HG03175 (cell line): ENCODE results near the gene TMEM63C.
"Not testable (repeated sequence)": the region's sequence is repeated elsewhere in the genome, so short reads cannot be mapped to it uniquely, and the experiment has no call there.

Experiments used
- ATAC-seq: cut with Tn5 transposase; IDR thresholded peaks from one replicate; pipeline ENCODE4 v1.9.1; 2021; ENCODE audit warnings: mild to moderate bottlenecking, moderate library complexity; ENCODE audit not compliant: unreplicated experiment

TMEM63C gene

GRCh38 chr14:77272261-77272660, 90.7 kb downstream of the TMEM63C start:
- no peak for ATAC-seq

GRCh38 chr14:77273796-77274195, 92.2 kb downstream of the TMEM63C start:
- ATAC-seq: no peak

DNA sequence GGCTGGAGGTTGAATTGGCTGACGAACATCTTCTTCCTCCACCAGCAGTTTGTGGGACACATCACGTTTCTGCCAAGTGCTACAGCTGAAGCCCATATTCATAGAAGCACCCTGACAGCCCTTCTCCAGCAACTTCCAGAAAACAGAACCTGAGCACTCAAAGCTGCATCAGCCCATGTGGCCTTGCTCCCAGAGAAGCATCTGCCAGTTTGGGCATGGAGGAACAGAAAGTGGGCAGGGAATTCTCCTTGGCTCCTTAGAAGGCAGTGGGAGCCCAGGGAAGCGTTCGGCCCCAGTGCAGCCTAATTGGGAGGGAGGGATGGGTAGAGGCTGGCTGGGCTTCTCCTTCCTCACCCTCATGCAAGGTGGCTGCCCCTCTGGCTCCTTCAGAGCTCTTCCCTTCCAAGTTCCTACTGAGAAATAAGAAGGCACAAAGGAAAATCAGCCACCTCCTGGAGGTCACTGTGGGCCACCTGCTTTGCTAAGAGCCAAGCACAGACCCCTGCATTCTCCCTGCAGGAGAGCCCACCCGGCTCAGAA, 93.5 kb downstream of the TMEM63C start:
- ATAC-seq: no peak

- no peak for ATAC-seq
Observed at GRCh38 chr14:77275601-77276017, 94.0 kb downstream of the TMEM63C start.

DNA sequence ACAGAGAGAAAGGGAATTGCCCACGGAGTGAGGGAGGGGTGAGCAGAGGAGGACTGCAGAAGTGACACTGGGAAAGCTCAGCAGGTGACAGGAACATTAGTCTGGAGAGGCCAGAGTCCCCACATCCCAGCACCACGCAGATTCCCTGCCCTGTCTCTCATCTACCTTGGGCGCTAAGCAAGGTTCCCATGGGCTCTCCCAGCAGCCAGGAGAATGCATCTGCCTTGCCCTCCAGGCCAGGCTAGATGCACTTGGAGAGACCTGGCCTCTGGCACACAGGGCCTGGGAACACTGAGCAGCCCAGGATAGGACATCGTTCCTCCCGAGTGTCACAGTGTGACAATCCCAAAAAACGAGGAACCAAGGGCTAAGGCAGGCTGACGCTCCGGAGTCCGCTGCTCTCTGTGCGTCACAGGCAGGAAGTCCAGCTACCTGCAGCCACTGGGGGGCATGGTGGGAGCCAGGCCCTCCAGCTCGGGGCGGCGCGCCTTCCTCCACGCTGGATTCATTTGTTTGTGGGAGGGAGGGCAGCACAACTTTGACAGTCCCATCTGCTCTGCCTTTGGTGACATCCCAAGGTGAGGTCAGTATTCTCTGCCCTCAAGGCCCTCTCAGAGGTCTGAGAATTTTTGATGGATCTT, 94.8 kb downstream of the TMEM63C start:
- no peak for ATAC-seq

DNA sequence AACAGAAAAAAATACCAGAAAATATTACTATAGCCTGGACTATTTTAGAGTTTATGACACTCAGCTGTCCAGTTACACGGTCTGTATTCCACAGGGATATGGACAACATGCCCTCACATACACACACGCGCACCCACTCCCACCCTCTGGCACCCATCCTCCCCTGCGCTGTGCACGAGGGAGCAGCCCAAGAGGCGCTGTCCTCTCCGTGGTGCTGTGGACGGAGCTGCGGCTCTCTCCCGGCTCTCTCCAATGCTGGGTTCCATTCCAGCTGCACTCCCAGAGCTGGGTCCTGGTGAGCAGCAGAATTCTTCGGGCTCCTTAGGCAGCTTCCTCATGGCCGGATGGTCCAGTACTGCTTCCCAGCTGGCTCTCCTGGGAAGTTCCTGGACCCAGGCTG, 95.4 kb downstream of the TMEM63C start:
- no peak for ATAC-seq

- no peak for ATAC-seq
Observed at GRCh38 chr14:77278461-77279230, 97.0 kb downstream of the TMEM63C start.

- no peak for ATAC-seq
Observed at GRCh38 chr14:77279719-77280118, 98.1 kb downstream of the TMEM63C start.

DNA sequence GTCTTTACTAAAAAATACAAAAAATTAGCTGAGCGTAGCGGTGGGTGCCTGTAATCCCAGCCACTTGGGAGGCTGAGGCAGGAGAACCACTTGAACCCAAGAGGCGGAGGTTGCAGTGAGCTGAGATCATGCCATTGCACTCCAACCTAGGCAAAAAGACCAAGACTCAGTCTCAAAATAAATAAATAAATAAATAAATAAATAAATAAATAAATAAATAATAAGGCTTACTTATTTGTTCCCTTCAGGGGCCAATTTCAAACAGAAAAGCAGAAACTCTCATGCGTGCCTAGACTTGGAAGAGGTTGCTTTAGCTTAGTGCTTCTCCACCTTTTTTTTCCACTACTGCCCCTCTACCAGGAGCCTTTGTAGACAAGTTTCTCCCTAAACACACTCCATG, 99.3 kb downstream of the TMEM63C start:
- ATAC-seq: not testable (repeated sequence)

DNA sequence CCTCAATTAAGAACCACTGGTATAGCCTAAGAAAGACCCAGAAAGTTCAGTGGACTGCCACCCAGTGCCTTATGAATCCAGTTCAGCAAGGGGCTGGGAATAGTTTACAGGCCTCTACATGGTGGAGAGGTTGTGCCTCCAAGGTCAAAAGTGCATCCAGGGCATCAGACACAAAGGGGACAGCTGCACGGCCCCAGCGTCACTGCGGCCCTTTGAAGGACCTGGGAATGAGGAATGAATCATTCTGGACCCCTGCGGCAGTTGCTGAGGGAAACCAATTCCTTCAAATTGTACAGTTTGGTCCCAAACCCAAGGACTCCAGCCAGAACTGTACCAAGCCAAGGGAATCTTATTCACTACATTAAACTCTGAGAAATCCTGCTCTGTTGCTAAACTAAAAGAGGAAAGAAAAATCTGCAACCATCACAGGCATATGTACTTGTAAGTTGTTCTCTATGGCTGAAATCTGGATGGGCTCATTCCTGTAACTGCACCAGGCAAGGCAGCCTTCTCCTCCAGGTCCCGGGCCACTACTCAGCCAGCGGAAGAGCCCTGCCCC, 100.3 kb downstream of the TMEM63C start:
- ATAC-seq: no peak

GRCh38 chr14:77284066-77284465, 102.5 kb downstream of the TMEM63C start:
- no peak for ATAC-seq

DNA sequence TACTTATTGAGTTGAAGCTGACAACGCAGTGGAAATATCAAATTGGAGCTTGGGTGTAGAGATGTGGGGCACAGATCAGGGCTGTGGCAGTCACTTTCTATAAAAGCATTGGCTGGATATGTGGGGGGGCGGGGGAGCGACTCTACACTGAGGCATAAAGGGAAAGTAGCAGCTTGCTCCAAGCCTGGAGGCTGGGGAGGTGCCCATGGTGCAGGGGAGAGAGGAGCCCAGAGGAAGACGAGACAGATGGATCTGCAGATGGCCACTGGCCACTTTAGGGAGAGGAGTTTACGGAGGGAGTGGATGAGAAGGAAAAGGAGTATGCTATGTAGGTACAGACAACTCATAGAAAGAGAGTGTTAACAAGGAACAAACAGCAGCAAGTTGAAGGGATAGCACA, 102.9 kb downstream of the TMEM63C start:
- no peak for ATAC-seq

DNA sequence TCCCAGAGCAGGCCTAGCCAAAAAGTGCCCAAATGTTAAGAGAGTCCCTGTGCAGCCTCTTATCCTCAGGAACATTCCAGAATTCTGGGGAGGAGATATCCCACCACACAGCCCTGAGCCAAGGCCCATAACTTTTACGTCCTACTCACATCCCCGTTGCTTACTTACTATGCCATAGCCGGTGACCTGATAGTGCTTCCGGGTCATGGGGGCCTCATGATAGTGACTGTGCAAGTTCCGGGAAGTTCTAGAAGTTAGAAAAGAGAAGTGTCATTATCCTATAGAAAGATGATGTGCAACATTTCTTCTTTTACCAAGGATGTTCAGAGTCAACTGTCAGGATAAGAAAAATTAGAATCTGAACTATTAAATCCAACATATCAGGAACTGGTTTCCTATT, 105.0 kb downstream of the TMEM63C start:
- no peak for ATAC-seq

GRCh38 chr14:77290705-77291104, 109.1 kb downstream of the TMEM63C start:
- no peak for ATAC-seq

DNA sequence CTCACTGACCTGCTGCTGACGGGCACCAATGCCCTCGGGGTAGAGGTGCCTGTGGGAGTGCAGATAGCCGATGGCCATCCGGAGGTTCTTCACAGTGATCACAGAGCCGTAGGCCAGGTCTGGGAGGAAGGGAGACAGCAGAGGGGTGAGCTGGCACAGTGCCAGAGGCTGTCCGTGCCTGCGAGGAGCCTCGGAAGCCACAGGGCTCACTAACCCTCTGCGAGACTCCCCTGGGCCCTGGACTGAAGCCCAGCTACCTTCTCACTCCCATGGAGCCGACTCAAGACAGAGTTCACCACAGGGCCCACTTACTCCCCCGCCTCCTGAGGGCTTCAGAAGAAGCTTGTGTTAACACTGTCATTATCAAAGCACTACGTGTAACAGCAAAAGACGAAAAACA, 114.6 kb downstream of the TMEM63C start:
- no peak for ATAC-seq

DNA sequence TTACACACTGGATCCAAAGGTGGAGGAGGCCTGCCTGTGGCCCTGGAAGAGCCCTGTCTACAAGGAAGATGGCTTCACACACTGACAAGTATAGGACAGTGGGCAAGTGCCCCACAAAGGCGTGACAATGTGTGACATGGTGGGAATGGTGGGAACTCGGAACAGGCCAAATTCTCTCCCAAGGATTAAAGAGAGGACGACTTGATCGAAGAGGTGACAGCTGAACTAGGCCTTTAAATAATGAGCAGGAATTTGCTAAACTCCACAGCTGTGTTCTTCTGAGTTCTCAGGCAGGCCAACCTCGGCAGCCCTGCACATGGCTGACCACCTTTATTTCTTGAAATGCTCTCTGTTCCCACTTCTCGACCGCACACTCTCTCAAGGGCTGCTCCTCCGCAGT, 115.3 kb downstream of the TMEM63C start:
- no peak for ATAC-seq

DNA sequence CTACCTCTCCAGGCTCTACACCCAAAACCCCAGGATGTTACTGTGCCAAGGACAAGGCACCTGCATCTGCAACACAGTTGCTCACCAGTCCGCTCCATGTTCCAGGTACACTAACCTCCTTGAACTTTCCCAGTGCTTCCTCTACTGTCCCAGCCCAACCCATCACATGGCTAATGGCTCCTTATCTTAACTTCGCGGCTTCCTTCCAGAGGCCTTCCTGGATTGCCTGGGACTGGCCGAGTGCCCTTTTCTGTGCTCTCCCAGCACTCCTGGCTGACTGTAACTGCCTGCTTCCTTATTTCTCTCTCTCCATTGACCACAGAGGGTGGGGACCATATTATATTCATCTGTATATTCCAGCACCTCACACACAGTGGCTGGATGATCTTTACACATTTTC, 118.2 kb downstream of the TMEM63C start:
- ATAC-seq: no peak

DNA sequence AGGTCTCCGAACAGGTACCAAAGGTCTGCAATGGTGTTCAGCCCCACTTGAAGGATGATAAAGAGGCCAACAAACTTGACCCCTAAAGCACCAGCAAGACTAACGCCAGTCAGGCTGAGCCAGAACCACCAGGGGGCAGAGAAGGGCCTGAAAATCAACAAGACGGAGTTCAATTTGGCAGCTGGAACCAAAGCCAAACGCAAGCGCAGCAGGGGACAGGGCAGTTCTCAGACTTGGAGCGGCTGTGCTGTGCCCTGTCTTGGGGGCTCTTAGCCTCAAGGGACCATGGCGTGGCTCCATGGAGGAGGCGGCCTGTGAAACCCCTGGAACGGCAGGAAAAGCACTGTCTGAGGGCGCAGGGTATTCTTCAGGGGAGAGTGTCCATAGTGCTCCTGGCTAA, 119.5 kb downstream of the TMEM63C start:
- ATAC-seq: no peak

- no peak for ATAC-seq
Observed at GRCh38 chr14:77302926-77303325, 121.3 kb downstream of the TMEM63C start.

DNA sequence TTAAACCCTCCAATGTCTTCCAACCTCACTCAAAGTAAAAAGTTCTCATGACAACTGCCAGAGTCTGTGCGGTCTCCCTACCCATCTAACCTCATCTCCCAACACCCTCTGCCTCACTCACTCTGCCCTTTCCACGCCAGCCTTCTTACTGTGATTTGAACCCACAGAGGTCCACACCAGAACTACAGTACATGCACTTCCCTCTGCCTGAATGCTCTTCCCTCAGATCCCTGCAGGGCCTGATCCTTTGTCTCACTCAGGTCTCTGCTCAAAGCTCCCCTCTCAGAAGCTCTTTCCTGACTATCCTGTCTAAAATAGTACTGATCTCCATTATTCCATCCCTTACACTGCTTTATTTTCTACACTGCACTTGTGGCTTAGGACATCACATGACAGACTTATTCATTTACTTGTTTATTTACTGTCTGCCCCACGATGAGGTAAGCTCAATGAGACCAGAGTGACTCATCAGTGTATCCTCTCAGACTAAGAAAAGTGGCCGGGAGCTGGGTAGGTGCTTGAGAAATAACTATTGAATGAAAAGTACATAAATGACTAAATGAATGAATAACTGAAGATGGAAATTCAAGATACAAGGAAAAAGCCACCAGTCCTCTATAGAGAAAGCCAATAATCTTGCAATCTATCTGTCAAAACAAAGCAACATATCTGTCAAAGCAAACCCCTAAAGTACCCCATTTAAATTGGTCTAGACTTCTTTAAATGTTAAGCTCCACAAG, 122.0 kb downstream of the TMEM63C start:
- no peak for ATAC-seq

DNA sequence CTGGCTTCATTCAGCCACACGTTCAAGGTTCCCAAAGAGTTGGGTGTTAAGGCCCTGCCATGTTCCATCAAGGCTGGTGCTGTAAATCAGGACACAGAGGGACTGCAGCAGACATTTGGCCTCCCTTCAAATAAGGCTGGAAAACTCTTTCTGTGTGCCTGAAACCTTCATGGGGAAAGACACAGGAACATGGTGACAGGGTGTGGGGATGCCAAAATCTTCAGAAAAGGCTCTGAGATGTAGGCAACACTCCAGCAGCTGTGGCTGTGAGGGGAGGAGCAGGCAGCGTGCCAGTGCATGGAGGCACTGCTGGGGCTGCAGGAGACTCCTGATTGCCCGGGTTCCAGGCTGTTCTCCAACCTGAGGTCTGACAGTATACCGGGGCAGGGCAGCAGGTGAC, 124.1 kb downstream of the TMEM63C start:
- no peak for ATAC-seq
